HG03558 (cell line): ENCODE results near the gene DNPEP.

ENCODE experiments used
- ATAC-seq: cut with Tn5 transposase; IDR thresholded peaks from one replicate; pipeline ENCODE4 v1.9.1; 2021; ENCODE audit warnings: moderate number of reproducible peaks; ENCODE audit not compliant: unreplicated experiment; ENCODE audit errors: extremely low read depth

The DNPEP gene

DNA sequence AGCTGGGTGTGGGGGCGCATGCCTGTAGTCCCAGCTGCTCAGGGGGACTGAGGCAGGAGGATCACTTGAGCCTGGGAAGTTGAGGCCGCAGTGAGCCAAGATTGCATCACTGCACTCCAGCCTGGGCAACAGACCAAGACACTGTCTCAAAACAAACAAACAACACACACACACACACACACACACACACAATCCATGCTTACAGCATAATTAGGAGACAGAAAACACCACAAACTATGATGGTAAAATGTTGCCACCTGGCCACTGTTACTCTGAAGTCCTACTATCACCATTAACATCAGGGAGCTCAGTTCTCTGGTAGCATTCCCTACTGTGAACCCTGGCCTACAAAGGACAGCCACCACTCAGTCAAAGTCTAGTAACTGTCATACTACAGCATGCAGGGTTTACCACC, 18.3 kb downstream of the DNPEP start:
- ATAC-seq: no peak

DNA sequence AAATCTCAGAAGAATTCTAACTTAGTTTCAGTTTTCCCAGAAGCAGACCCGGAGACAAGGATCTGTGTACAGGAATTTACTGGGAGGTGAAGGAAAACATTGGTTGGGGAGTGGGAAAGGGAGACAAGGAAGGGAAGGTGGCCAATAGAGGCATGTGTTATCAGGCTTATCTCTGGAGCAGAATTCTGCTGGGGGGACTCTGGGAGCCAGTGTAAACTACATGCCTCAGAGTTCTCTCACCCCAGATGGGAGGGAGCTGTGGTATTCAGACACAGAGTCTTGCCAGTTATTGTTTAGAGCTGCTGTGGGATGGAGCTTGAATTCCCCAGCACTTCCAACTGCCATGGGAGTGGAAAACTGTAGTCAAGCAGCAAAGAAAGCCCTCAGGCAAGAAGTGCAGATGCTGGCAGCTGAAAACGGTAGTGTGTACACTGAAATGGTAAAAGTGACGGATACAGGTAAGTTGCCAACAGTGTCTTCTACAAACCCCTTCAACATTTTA, 19.0 kb downstream of the DNPEP start:
- no peak for ATAC-seq

DNA sequence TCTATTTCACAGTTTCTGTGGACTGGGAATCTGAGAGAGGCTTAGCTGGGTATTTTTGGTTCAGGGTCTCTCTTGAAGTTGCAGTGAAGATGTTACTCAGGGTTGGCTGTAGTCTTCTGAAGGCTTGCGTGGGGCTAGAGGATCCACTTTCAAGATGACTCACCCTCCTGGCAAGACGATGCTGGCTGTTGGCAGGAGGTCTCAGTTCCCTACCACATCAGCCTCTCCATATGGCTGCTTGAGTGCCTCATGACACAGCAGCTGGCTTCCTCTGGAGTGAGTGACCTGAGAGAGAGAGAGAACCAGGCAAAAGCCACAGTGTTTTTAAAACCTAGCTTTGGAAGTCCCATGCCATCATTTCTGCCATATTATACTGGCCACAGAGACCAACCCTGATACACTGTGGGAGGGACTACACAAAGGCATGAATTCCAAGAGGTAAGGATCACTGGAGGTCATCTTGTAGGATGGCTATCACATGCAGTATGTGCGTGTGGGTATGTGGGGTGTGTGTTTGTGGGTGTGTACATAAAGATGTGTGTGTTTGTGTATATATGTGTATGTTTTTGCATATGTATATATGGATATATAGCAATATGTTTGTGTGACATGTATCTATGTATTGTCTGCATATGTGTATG, 25.1 kb downstream of the DNPEP start:
- peak; percentile 49 for ATAC-seq

DNA sequence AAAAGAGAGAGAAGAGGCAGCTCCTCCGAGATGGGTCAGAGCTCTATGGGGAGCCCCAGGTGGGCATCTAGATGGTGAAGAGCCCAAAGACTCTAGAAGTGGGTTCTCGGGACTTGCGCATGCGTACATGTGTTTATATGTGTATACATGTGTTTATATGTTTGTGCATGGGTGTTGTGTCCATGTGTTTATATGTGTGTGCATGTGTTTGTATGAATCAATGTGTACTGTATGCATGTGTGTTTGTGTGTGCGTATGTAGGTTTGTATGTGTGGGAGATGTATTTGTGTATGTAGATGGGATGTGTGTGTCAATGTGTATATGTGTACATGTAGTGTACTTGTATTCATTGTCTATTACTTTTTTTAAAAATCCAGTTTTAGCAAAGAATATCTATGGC, 25.6 kb downstream of the DNPEP start:
- no peak for ATAC-seq

DNA sequence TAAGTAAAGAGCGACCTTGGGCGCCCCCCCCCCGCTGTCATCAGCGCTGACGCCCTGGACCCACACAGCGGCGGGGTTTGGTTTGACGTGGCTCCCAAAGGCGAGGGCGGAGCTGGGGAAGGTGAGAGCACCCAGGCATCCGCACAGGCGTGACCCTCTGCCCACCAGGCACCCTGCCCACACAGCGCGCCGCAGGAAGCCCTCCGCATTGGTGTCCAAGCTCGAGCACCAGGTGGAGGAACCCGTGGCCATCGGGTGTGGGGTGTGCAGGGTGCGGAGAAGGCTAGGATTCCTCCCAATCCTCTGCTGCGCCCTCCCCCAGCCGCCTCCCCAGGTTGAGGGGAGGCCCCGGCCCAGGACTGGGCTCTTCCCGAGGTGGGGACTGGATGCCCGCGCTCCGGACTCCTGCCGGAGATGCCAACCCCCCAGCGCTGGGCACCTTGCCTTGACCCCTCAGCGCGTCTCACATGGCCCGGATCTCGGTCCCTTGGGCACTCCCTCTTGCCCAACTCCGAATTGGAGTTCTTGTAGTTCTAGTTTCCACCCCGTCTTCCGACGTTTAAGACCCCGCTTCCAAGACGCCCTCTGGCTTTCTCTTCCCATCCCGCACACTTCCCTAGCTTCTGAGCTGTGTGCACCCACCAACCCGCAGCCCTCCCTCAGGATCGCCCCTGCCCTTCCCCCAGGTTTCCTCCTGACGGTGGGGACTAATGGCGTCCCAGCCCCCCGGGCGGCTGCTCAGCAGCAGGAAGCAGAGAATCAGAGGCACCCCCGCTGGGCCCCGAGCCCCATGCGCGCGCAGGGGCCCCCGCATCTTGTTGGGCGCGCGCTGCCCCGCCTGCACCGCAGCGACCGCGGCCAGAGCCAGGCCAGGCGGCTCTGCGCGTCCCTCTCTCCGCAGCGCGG, 29.3 kb downstream of the DNPEP start:
- no peak for ATAC-seq

DNA sequence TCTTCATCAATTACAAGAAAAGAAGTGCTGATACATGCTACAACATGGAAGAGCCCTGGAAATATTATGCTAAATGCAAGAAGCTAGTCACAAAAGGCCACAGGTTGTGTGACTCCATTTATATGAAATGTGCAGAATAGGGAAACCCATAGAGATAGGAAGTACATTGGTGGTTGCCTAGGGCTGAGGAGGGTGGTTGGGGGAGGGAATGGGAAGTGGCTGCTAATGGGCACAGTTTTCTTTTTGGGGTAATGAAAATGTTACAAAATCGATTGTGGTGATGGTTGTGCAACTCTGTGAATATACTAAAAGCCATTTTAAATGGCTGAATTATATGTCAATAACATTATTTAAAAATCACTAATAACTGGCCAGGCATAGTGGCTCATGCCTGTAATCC, 30.9 kb downstream of the DNPEP start:
- no peak for ATAC-seq

DNA sequence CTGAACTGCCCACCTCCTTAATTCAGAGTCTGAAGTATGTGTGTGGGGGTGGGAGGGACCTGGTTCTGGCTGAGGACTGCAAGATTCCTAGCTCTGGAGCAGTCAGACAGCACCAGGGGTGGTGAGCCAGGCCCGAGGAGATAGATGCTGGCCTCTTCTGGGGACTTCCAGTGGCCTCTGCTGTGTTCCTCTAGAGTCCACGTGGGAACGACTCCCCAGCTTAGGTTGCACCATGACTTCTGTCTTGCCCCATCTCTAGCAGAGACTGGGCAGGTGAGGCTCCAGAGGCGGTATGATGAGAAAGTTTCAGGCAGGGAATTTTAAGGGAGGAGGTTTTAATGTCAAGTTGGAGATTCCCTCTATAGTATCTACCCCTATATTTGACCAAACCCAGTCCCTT, 33.1 kb downstream of the DNPEP start:
- ATAC-seq: no peak

DNA sequence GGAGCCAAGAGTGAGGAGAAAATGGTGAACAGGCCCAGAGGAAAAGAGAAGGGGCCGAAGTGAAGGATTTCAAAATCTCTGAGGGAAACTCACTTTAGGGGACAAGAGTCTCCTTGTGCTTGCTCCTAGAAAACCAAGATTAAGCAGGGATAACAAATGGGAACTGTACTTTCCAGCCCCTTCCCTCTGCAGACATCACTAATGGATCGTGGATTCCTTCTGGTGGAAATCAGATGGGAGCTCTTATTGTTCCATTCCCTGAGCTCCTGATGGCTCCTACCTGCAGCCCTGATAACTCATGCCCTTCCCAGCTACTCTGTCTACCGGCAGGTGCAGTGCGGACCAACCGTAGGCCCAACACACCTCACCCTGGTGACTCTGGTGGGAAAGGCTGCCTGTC, 34.6 kb downstream of the DNPEP start:
- ATAC-seq: no peak

DNA sequence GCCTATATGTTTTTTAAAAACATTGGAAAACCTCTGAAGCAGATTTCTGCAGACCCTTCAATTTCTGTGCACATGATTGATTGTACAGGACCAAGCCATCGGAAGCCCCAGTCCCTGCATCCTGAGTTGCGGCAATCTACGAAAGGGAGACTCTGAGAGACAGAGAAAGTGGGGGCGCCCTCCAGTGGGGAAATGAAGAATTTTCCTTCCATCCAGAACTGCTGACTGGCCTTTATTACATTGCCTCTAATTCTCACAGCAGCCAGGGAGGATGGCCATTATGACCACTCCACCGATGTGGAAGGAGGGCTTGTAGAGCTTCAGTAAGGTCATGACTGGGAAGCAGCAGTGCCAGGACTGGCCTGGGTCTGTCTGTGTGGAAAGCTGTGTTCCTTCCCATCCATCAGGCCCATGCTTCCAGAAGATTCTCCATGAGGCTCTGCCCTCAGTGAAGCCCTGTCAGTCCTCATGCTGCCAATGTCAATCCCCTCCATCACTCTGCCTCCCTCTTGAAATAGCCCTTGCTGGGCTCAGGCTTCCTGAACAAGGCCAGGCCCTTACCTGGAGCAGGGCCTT, 35.2 kb downstream of the DNPEP start:
- no peak for ATAC-seq

DNA sequence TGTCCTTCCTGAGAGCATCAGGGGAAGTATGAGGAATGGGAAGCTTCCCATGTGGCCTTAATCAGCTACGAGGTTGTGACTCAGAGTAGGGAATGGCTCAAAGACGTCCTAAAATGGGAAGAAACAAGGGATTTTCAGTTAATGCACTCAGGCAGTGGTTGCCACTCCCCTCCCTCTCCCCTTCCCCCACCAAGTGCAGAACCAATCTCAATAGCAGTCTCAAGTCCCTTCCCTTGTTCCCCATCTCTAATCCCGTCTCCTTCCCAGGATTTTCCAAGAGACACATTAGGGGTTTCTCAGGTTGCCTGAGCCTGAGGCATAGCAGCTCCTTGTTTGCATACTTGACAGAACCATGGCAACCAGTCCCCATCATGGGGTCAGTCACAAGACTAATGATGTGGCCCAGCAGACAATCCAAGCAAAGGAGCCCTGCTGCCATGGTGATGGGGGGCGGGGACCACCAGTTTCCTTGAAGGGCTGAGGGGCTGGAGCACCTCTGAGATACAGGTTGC, 36.9 kb downstream of the DNPEP start:
- ATAC-seq: no peak

DNA sequence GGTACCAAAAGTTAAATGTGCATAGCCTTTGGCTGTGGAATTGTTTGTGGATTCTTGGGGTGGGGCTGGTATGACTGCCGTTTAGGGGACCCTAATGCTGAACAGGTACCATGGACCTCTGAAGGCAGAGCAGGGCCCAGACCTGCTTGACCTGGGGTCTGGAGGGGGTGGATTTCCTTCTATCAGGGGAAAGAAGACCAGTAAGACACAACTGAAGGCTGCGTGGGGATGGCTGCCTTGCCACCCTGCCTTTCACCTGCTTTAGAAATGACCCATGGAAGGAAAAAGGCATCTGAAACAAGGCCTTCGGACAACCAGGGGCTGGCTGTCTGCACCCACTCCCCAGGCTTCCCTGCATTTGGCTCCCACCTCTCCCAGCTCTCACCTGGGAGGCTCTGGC, 37.5 kb downstream of the DNPEP start:
- ATAC-seq: no peak

DNA sequence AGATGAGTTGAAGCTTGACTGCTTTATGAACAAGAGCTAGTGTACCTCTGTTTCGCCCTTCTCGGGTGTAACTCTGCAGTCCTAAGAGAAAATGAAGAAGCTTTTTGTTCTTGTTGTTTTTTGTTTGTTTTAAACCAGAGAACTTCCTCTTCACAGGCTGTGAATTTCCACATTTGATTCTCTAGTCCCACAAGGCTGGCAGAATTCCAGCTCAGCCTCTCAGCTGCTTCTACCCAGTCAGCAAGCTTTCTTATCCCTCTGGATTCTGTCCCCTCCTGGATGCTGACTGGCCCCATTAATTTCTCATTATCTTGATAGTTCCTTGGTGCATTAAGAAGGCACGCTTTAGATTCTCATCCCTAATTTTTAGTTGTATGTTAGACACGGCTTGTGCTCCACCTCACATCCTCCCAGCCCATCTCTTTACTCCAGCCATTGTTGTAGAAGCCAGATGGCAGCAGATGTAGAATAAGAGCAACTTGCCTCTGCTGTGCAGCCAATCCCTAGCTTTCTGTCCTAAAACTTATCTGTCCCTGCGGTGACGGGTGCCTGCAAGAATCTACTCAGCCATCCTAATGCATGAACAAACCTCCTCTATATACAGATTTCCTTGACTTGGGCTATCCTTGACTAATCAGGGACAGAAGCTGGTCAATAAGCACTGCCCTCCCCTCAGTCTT, 42.8 kb downstream of the DNPEP start:
- no peak for ATAC-seq

DNA sequence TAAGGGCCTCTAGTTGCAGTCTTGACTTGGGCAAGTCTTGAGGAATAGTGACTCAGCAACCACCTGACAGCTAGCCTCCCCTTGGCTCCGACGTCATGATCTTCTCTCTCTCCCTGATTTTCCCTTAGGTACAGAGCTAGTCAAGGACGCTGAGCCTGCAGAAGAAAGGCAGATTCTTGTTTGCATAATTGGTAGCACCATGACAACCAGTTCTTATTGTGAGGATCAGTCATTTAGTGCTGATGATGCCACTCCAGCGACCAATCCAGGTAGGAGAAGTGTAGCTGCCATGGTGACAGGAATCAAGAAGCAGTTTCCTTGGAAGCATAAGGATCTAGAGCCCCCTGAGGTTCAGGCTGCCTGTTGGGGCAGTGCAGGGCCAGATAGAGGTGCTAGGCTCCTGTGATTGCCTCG, 52.3 kb downstream of the DNPEP start:
- ATAC-seq: no peak

DNA sequence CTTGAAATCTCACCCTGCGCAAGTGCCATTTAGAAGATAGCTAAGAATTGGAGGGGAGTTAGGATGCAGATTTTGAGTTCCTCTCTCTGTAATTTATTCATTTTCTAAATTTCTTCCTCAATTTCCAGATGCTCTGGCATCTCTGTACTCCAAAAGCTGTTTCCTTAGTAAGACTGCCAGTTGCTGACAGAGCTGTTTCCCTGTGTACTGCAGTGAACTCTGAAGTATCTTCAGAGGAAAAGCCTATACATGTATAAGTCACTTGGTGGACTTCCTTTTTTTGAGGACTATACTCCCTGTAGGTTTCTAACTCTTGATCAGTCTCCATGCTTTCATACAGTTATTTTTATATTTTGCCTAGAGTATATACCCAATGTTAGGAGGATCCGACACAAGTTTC, 53.6 kb downstream of the DNPEP start:
- ATAC-seq: no peak

DNA sequence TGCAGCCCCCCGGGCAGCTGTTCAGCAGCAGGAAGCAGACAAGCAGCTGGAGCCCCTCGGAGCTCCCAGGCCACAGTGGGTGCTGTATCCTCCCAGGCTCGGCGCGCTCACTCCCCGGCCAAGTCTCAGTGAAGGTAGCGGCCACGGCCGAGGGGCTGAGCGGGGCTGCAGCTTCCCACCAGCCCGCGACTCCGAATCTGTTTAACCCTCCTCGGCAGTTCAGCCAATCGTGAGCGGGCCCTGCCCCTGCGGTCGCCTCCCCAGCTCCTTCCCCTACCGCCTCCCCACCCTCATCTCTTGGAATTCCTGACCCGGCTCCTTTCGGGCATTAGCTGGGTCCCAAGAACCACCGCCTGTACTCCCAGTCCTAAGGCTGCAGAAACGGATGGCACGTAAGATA, 55.2 kb downstream of the DNPEP start, which contains the start of gene RESP18:
Gene RESP18 (minus strand): TSS at position 203 of the 400 bp plus-strand sequence.
- ATAC-seq: no peak

DNA sequence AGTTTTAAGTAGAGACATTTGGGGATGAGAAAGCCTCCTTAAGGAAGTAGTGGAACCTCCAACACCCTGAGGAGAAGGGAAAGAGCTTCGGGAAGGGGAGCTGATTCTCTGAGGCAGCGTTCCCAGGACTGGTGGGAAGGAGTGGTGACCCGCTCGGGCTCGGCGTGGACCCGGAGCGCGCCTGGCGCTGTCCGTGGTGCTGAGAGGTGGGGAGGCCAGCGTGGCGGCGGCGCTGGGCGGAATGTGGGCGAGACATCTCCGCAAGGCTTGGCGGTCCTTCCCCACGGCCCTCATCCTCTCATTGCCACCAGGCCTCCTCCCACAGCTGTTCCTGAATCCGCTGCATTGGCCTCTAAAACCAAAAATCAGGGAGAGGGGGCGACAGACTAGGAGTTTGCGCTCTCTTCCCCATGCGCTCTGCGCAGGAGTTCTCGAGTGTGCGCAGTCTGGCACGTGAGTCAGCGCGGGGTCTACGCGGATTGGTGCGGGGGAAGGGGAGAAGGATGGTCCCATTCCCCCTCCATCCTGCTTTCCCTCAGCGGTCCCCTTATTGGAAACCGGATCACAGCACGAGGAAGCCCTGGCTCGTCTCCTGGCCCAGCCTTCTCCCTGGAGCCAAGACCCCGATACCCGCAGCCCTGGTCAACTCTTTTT, 56.0 kb downstream of the DNPEP start:
- ATAC-seq: no peak

DNA sequence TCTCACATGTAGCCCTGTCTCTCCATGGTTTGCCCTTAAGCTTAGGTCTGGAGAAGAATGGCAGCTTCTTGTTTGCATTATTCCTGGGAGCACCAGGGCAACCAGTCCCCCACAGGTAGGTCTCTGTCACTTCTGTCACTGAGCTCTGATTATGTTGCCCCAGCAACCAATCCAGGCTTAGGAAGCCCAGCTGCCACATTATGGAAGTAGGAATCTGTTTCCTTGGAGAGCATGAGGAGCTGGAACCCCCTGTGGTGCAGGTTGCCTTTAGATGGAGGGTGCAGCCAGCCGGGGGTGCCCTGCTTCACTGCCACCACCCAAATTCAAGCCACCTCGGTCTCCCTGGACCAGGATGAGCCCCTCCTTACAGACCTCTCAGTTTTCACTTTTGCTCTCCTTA, 60.0 kb downstream of the DNPEP start:
- no peak for ATAC-seq

DNA sequence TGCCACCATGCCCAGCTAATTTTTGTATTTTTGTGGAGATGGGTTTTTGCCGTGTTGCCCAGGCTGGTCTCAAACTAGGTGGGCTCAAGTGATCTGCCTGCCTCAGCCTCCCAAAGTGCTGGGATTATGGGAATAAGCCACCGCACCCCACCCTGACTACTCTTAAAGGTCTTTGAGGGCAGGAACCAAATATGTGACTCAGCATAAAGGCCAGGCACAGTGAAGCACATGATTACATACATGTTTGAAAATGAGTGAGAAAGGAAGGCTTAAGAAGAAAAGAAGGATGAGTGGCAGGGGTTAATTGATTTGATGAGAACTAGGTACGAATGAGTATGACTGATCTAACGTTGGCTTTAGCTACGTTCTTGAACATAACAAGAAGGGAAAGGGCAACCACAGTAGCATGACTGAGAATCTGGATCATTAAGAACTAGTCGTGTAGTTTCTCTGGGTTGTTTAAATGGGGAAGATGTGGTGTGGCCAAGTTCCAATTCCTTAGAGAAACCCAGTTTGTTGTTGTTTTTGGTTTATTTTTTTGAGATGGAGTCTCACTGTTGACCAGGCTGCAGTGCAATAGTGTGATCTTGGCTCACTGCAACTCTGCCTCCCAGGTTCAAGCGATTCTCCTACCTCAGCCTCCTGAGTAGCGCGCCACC, 61.9 kb downstream of the DNPEP start:
- no peak for ATAC-seq

DNA sequence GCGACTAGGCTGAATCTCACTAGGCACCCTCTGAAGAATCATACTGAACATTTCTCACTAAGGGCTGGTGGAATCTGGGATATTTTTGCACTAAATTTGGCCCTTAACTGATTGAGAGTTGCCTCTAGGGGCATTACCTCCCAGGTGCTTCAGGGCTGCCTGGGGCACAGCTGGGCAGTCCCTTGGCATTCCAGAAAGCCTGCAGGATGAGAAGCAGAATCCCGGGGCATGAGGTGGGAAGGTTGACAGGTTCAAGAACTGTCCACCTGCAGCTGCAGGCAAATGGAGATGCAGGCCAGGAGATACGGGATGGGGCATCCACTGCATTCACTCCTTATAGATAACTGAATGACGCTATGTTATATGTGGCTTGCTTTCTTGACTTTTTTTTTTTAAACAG, 62.6 kb downstream of the DNPEP start:
- no peak for ATAC-seq
